Fibroblast of lung (primary cell): ENCODE results near the gene BST2. TPM values are rescaled to one million over a fixed set of nuclear protein-coding genes. Genes with fewer than 3 reads are reported as not detected.
A peak's percentile ranks its signal among the peaks of the same experiment; 100 is the strongest.

Experiments used
- DNase-seq, 2 donors: peaks; one replicate each; pipeline versions ENCODE4 v3.0.0 to v3.0.0-alpha.2; 2010; ENCODE audit warnings: low read depth in 2 of 2
- H2AFZ ChIP-seq: 2 replicates; pipeline ENCODE4 v1.5.1; 2012; ENCODE audit warnings: low read length, control low read depth, inconsistent platforms
- H3K27ac ChIP-seq: 2 replicates; pipeline ENCODE4 v1.5.1; 2011; ENCODE audit warnings: low read length, control low read depth; ENCODE audit not compliant: insufficient read depth
- H3K27me3 ChIP-seq: 2 replicates; pipeline ENCODE4 v1.5.1; 2011; ENCODE audit warnings: mild to moderate bottlenecking, low read length; ENCODE audit not compliant: control insufficient read depth, insufficient read depth
- H3K36me3 ChIP-seq: 2 replicates; pipeline ENCODE4 v1.5.1; 2011; ENCODE audit warnings: low read length; ENCODE audit not compliant: control insufficient read depth, insufficient read depth
- H3K4me1 ChIP-seq: 2 replicates; pipeline ENCODE4 v1.5.1; 2011; ENCODE audit warnings: low read length; ENCODE audit not compliant: control insufficient read depth, insufficient read depth; ENCODE audit errors: extremely low read depth
- H3K4me2 ChIP-seq: 2 replicates; pipeline ENCODE4 v1.5.1; 2011; ENCODE audit warnings: low read length, control low read depth; ENCODE audit not compliant: insufficient read depth; ENCODE audit errors: extremely low read depth
- H3K4me3 ChIP-seq, 4 experiments: fragments of 200-600 bp in 1 of 4; sonication (generic) in 1 of 4; replicated peaks in 1 of 4; 2 replicates each; pipeline ENCODE4 v1.5.1; 2011 to 2016; ENCODE audit warnings: low read length in 4 of 4, low read depth in 3 of 4, mild to moderate bottlenecking in 3 of 4, control low read depth in 2 of 4, inconsistent platforms in 1 of 4, mixed read lengths in 1 of 4; ENCODE audit not compliant: insufficient read depth in 1 of 4; ENCODE audit errors: control extremely low read depth in 1 of 4
- H3K79me2 ChIP-seq: 2 replicates; pipeline ENCODE4 v1.5.1; 2012; ENCODE audit warnings: mild to moderate bottlenecking, low read length, inconsistent platforms; ENCODE audit not compliant: control insufficient read depth, insufficient read depth
- H3K9ac ChIP-seq: 2 replicates; pipeline ENCODE4 v1.5.1; 2011; ENCODE audit warnings: mild to moderate bottlenecking, low read length, control low read depth; ENCODE audit not compliant: insufficient read depth
- H3K9me3 ChIP-seq: 2 replicates; pipeline ENCODE4 v1.5.1; 2012; ENCODE audit warnings: low read depth, low read length; ENCODE audit not compliant: control insufficient read depth, insufficient read depth
- H4K20me1 ChIP-seq: 2 replicates; pipeline ENCODE4 v1.5.1; 2011; ENCODE audit warnings: low read length; ENCODE audit not compliant: control insufficient read depth, insufficient read depth; ENCODE audit errors: extremely low read depth
- EZH2 ChIP-seq: IDR thresholded peaks from 2 replicates; pipeline ENCODE4 v1.5.1; 2012; ENCODE audit warnings: low read length, control low read depth, mild to moderate bottlenecking; ENCODE audit errors: missing control alignments
- polyA plus RNA-seq, 2 donors: library from polyadenylated mRNA; depleted of rRNA in 1 of 2; stranded (reverse) in 1 of 2; unstranded in 1 of 2; fragments of >200 nt; gene quantifications; 2 replicates each; pipeline ENCODE4 v1.2.1, GENCODE V29; 2011 to 2012; ENCODE audit warnings: missing spikeins in 1 of 2
- total RNA-seq: library from RNA; depleted of rRNA; stranded (reverse); fragments of >200 nt; gene quantifications from 2 replicates; pipeline ENCODE4 v1.2.1, GENCODE V29; 2014
- TF ChIP-seq, protein P1 (sequence below), 2 donors: IDR thresholded peaks in 1 of 2; conservative IDR thresholded peaks in 1 of 2; 1 replicate in 1 of 2; 2 replicates in 1 of 2; pipeline ENCODE4 v1.5.1; 2011 to 2012; ENCODE audit warnings: low read length in 2 of 2, control low read depth in 1 of 2, inconsistent platforms in 1 of 2, low read depth in 1 of 2, mild to moderate bottlenecking in 1 of 2

BST2 gene
- total and polyA plus RNA-seq, 2 donors (not counting 1 experiment from before 2014, with no cell fraction given), result 4.3 to 5.6 TPM

DNA sequence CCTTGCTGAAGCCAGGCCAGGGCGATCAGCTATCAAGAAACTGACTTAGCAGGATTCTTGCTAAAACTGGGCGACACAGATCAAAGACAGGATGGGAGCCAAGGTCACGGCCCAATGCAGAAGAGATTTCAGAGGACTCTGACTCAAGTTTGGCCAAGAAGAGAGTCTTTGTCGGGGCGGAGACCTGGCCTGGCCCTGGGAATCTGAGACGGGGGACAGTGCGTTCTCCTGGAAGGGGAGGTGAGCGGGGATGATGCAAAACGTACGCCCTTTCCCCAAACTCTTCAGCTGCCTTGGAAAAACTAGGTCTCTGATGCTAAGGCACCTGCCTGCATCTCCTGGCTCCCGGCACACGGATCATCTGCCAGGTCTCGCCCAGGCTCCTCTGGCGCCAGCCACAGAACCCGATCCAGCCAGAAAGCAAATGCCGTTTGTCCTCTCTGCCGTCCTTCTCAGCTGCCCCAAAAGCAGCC, 24.2 kb upstream of the BST2 start:
- H3K27ac ChIP-seq, result no peak overlapping the region
- no peaks in the 10 kb centered on the region for H3K79me2 ChIP-seq
- no peaks in the 10 kb centered on the region for H4K20me1 ChIP-seq
- no peak overlapping the region for H3K4me3 ChIP-seq
- H3K27me3 ChIP-seq, result no peaks in the 10 kb centered on the region
- no peaks in the 10 kb centered on the region for H3K4me1 ChIP-seq
- H3K36me3 ChIP-seq, result no peaks in the 10 kb centered on the region
- TF ChIP-seq EZH2, result no peak
- TF ChIP-seq, protein P1, sequence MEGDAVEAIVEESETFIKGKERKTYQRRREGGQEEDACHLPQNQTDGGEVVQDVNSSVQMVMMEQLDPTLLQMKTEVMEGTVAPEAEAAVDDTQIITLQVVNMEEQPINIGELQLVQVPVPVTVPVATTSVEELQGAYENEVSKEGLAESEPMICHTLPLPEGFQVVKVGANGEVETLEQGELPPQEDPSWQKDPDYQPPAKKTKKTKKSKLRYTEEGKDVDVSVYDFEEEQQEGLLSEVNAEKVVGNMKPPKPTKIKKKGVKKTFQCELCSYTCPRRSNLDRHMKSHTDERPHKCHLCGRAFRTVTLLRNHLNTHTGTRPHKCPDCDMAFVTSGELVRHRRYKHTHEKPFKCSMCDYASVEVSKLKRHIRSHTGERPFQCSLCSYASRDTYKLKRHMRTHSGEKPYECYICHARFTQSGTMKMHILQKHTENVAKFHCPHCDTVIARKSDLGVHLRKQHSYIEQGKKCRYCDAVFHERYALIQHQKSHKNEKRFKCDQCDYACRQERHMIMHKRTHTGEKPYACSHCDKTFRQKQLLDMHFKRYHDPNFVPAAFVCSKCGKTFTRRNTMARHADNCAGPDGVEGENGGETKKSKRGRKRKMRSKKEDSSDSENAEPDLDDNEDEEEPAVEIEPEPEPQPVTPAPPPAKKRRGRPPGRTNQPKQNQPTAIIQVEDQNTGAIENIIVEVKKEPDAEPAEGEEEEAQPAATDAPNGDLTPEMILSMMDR (conservative IDR thresholded peaks at IDR 0.05 in 1 of 2, IDR thresholded peaks at IDR 0.05 in 1 of 2; ENCODE audit: low read depth in 1 of 2, low read length in 2 of 2), result no peak
- no peak overlapping the region for H3K4me2 ChIP-seq
- H3K9ac ChIP-seq, result no peak overlapping the region
- no peak overlapping the region for H2AFZ ChIP-seq
- DNase-seq, result no peak
- H3K9me3 ChIP-seq, result no peaks in the 10 kb centered on the region

DNA sequence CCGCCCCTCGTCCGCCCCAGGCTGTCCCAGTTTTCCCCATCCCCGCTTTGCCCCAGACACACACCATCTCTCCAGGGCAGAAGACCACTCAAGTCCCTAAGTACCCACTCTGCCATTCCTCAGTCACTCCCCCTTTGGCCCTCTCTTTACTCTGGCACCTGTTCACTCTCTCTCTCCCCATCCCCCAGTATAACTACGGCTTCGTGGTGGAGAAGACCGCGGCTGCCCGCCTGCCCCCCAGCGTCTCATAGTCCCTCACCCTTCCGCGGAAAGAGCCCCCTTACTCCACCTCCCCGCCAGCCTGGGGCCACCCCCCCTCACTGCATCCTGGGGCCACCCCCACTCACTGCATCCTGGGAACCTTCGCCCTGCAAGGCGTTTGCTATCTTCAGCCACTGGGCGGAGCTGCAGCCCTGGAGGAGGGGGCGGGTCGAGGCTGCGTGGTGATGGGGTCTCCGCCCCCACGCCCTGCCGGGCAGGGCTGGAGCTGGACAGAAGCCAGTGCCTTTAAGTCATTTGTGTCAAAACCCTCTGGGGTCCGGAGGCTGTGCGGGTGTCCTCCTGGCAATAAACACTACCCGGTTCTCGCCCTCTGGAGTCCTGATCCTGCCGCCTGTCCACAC, 19.4 kb upstream of the BST2 start:
- no peak overlapping the region for H3K9ac ChIP-seq
- H3K4me2 ChIP-seq, result no peak overlapping the region
- H3K4me1 ChIP-seq, result no peaks in the 10 kb centered on the region
- no peak overlapping the region for H2AFZ ChIP-seq
- no peaks in the 10 kb centered on the region for H3K79me2 ChIP-seq
- no peak overlapping the region for H3K27ac ChIP-seq
- no peak for TF ChIP-seq EZH2
- TF ChIP-seq, protein P1 (conservative IDR thresholded peaks at IDR 0.05 in 1 of 2, IDR thresholded peaks at IDR 0.05 in 1 of 2; ENCODE audit: low read depth in 1 of 2, low read length in 2 of 2), result peak; percentile 24 to 52
- no peaks in the 10 kb centered on the region for H3K9me3 ChIP-seq
- no peaks in the 10 kb centered on the region for H3K27me3 ChIP-seq
- no peak overlapping the region for H3K4me3 ChIP-seq
- H4K20me1 ChIP-seq, result no peaks in the 10 kb centered on the region
- H3K36me3 ChIP-seq, result peaks cover 1% of the 10 kb centered on the region
- DNase-seq, result peak in 1 of 2 donors; percentile 36

DNA sequence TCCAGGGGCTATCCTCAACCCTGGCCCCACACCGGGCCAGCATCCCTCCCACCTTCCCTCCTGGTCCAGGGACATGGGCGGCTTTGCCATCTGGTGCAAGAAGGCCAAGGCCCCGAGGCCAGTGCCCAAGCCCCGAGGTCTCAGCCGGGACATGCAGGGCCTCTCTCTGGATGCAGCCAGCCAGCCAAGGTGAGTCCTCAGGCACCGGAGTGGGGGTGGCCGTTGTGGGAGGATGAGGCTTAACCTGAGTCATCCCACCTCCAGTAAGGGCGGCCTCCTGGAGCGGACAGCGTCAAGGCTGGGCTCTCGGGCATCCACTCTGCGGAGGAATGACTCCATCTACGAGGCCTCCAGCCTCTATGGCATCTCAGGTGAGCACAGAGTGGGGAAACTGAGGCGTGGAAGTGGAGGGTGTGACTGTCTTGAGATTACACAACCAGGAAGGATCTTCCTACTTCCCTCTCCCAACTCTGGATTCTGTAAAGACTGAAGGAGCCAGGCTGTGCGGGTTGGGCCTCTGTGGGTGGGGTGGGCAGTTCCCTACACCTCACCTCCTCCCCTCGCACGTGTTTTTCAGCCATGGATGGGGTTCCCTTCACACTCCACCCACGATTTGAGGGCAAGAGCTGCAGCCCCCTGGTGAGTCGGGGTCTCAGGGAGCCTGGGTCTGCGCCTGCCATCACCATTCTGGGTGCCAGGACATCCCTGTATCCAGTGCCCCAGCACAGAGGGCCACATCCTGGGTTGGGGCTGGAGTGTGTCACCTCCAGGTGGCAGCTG, 18.2 kb upstream of the BST2 start:
- DNase-seq, result no peak
- Histone ChIP-seq H3K9ac (no peak overlapping the region), H3K27ac (no peak overlapping the region), H2AFZ (no peak overlapping the region), H3K4me2 (no peak overlapping the region), H3K79me2 (no peaks in the 10 kb centered on the region), H3K27me3 (no peaks in the 10 kb centered on the region), H3K9me3 (no peaks in the 10 kb centered on the region), H4K20me1 (no peaks in the 10 kb centered on the region), H3K36me3 (peaks cover 1% of the 10 kb centered on the region), H3K4me1 (no peaks in the 10 kb centered on the region), H3K4me3 (no peak overlapping the region)
- no peak for TF ChIP-seq EZH2
- TF ChIP-seq, protein P1 (conservative IDR thresholded peaks at IDR 0.05 in 1 of 2, IDR thresholded peaks at IDR 0.05 in 1 of 2; ENCODE audit: low read depth in 1 of 2, low read length in 2 of 2), result no peak
